Activated T-cell treated with anti-CD3 and anti-CD28 coated beads, Interleukin-2, amount 50 U/mL, for 72 hours (primary cell): ENCODE measurements around the gene HAUS5. TPM values are rescaled to one million over a fixed set of nuclear protein-coding genes. Genes with fewer than 3 reads are reported as not detected.

ENCODE experiments used
- ATAC-seq, 2 donors: fragments of 150-1000 bp; cut with Tn5 transposase; replicated peaks in 1 of 2; 2 replicates each; pipeline ENCODE4 v1.10.0; 2021; ENCODE audit warnings: moderate library complexity in 2 of 2, mild to moderate bottlenecking in 1 of 2
- DNase-seq, 2 donors: peaks; one replicate each; pipeline ENCODE4 v3.0.0; 2021 to 2022; ENCODE audit warnings: mixed read lengths in 1 of 2
- H3K27ac Mint-ChIP-seq: one replicate; pipeline ENCODE4 v1.8.0; 2022; ENCODE audit warnings: mild to moderate bottlenecking, moderate library complexity, mixed read lengths
- H3K27me3 Mint-ChIP-seq: one replicate; pipeline ENCODE4 v1.8.0; 2022; ENCODE audit warnings: low read depth, mixed read lengths
- H3K36me3 Mint-ChIP-seq, 2 donors: one replicate each; pipeline ENCODE4 v1.8.0; 2022; ENCODE audit warnings: mixed read lengths in 2 of 2, mild to moderate bottlenecking in 1 of 2; ENCODE audit not compliant: insufficient read depth in 2 of 2
- H3K4me1 Mint-ChIP-seq: one replicate; pipeline ENCODE4 v1.8.0; 2022; ENCODE audit warnings: low read depth, mixed read lengths
- H3K4me3 Mint-ChIP-seq, 2 donors: one replicate each; pipeline ENCODE4 v1.8.0; 2022; ENCODE audit warnings: mild to moderate bottlenecking in 2 of 2, mixed read lengths in 2 of 2, moderate library complexity in 2 of 2
- H3K9me3 Mint-ChIP-seq, 2 donors: one replicate each; pipeline ENCODE4 v1.8.0; 2022; ENCODE audit warnings: mixed read lengths in 2 of 2
- total RNA-seq, 2 donors: library from RNA; stranded (reverse); gene quantifications; one replicate each; pipeline ENCODE4 v1.2.3, GENCODE V29; 2022

HAUS5 gene
- 10 to 100 TPM; 39.2 to 55.3 TPM for total RNA-seq

DNA sequence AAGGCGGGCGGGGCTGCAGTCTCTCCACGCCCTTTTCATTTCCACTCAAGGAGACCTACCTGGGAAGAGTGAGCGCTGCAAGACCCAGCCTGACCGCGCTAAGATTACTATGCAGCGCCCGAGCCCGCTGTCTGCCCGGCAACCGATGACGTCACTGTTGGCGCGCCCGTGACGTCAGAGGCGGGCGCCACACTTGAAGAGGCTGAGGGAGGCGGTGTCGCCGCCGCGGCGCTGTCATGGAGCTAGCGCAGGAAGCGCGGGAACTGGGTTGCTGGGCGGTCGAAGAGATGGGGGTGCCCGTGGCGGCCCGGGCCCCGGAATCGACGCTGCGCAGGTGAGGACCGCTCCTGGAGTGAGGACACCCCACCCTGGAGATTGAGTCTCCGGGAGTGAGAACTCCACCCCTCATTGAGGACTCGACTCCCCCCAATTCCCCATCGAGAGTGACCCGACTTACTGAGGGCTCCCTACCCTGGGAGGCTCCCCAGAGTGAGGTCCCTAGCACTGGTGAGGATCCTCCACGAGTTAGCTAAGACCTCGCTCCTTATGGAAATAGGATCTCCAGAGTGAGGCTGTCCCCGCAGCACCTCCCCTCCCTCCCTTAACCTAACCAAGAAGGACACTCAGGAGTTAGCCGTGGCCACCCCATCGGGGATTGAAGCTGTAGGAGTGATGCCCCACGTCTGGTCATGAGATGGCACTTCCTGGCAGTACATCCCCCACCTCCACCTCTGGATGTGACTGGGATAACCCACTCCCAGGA, at the start of gene HAUS5:
TSS of gene HAUS5 (plus strand) at position 177 of the 763 bp plus-strand sequence. CDS start at position 237, 60 bp downstream.
- peaks cover 27% of the 10 kb centered on the region for H3K4me1 Mint-ChIP-seq
- H3K36me3 Mint-ChIP-seq, result peaks cover 9 to 18% of the 10 kb centered on the region in 2 donors
- no peaks in the 10 kb centered on the region for H3K27me3 Mint-ChIP-seq
- DNase-seq, result peak; percentile 95 to 98
- peak within 1 kb of the TSS; percentile 87 to 91 for H3K4me3 Mint-ChIP-seq
- peak within 1 kb of the TSS; percentile 92 for H3K27ac Mint-ChIP-seq
- H3K9me3 Mint-ChIP-seq, result peaks cover 7 to 8% of the 10 kb centered on the region in 2 donors
- ATAC-seq, result peak; percentile 97 to 98

- H3K4me3 Mint-ChIP-seq, result no peak overlapping the region
- ATAC-seq, result no peak
- H3K27me3 Mint-ChIP-seq, result peaks cover 57% of the 10 kb centered on the region
- no peak for DNase-seq
- H3K9me3 Mint-ChIP-seq, result no peaks in the 10 kb centered on the region
- no peak overlapping the region for H3K27ac Mint-ChIP-seq
- H3K4me1 Mint-ChIP-seq, result no peaks in the 10 kb centered on the region
- no peaks in the 10 kb centered on the region for H3K36me3 Mint-ChIP-seq
These were observed 49.8 kb upstream of the HAUS5 start for GRCh38 chr19:35562776-35563175.

DNA sequence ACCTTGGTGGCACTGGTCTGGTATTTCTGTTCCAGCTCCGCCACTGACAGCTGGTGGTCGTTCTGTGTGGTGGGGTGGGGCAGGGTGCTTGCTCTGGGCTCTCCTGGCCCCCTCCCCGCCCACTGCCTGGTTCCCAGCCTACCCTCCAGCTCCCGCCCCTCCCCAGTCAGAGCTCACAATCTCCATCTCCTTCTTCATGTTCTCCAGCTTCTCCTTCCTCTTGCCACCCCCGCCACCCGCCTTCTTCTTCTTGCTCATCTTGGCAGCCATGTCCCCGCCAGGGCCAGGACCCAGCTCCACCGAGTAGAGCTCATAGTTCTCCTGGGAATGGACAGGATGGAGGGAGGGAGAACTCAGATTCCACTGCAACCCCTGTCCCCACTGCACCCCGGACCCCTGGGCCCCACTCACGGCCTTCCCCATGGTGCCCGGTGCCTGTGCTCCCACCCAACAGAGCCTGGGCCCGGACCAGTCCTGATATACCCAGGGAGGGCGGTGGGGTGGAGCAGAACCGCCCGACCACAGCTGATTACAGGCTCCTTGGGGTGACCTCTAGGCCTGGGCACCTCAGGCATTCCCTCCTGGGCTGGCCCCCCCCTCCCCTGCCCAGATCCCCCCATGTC, 49.2 kb upstream of the HAUS5 start, which contains the start of gene ATP4A:
TSS of gene ATP4A (minus strand) at position 452 of the 623 bp plus-strand sequence. CDS start at position 423, 29 bp downstream.
- H3K4me1 Mint-ChIP-seq, result no peaks in the 10 kb centered on the region
- no peak within 1 kb of the TSS for H3K4me3 Mint-ChIP-seq
- no peaks in the 10 kb centered on the region for H3K36me3 Mint-ChIP-seq
- DNase-seq (no peak), ATAC-seq (no peak)
- H3K27me3 Mint-ChIP-seq, result peaks cover 56% of the 10 kb centered on the region
- H3K9me3 Mint-ChIP-seq, result no peaks in the 10 kb centered on the region
- H3K27ac Mint-ChIP-seq, result no peak within 1 kb of the TSS

GRCh38 chr19:35565016-35565856, 47.3 kb upstream of the HAUS5 start:
- Mint-ChIP-seq H3K27me3 (peaks cover 41% of the 10 kb centered on the region), H3K9me3 (no peaks in the 10 kb centered on the region), H3K27ac (no peak overlapping the region), H3K36me3 (no peaks in the 10 kb centered on the region), H3K4me1 (no peaks in the 10 kb centered on the region), H3K4me3 (no peak overlapping the region)
- DNase-seq (no peak), ATAC-seq (no peak)

DNA sequence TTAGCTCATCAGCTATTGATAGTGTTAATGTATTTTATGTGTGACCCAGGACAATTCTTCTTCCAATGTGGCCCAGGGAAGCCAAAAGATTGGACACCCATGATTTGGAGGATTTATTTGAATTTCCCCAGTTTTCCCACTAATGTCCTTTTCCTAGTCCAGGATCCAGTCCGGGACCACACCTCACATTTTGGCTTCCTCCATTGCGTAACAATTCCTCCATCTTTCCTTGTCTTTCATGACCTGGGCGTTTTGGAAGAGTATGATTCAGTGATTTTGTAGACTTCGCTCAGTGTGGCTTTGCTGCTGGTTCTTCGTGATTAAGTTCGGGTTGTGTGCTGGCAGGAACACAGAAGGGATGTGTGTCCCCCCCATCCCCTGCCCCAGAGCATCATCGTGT, 45.8 kb upstream of the HAUS5 start:
- Mint-ChIP-seq H3K9me3 (no peaks in the 10 kb centered on the region), H3K36me3 (no peaks in the 10 kb centered on the region), H3K4me1 (no peaks in the 10 kb centered on the region), H3K27ac (no peak overlapping the region), H3K4me3 (no peak overlapping the region), H3K27me3 (peaks cover 33% of the 10 kb centered on the region)
- DNase-seq, result no peak
- ATAC-seq, result no peak

GRCh38 chr19:35569281-35569781, 43.2 kb upstream of the HAUS5 start:
- H3K27me3 Mint-ChIP-seq, result peaks cover 16% of the 10 kb centered on the region
- no peaks in the 10 kb centered on the region for H3K36me3 Mint-ChIP-seq
- DNase-seq (no peak), ATAC-seq (no peak)
- no peaks in the 10 kb centered on the region for H3K4me1 Mint-ChIP-seq
- H3K9me3 Mint-ChIP-seq, result no peaks in the 10 kb centered on the region
- no peak overlapping the region for H3K27ac Mint-ChIP-seq
- no peak overlapping the region for H3K4me3 Mint-ChIP-seq

DNA sequence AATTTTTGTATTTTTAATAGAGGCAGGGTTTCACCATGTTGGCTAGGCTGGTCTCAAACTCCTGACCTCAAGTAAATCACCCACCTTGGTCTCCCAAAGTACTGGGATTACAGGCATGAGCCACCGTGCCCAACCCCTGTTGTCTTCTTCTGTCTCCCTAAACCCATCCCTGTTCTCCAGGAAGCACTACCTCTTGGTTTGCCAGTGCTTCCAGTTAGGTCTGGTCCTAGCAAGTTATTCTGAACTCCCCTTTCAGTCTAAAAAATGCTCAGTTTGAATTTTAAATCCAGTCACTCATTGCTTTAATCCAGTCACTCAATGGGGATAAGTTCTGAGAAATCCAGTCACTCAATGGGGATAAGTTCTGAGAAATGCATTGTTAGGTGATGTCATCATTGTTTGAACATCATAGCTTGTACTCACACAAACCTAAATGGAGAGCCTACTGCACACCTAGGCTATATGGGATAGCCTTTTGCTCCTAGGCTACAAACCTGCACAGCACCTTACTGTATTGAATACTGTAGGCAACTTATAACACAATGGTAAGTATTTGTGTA, 41.0 kb upstream of the HAUS5 start:
- Mint-ChIP-seq H3K9me3 (peaks cover 7 to 10% of the 10 kb centered on the region in 2 donors), H3K4me1 (no peaks in the 10 kb centered on the region), H3K27ac (no peak overlapping the region), H3K27me3 (peaks cover 15% of the 10 kb centered on the region), H3K36me3 (peaks cover under 1 to 9% of the 10 kb centered on the region in 2 donors), H3K4me3 (no peak overlapping the region)
- ATAC-seq, result peak in 1 of 2 donors; percentile 58
- no peak for DNase-seq

GRCh38 chr19:35577918-35578317, 34.6 kb upstream of the HAUS5 start:
- DNase-seq (no peak), ATAC-seq (no peak)
- Mint-ChIP-seq H3K9me3 (peaks cover 14 to 17% of the 10 kb centered on the region in 2 donors), H3K4me1 (no peaks in the 10 kb centered on the region), H3K27me3 (peaks cover 8% of the 10 kb centered on the region), H3K27ac (no peak overlapping the region), H3K4me3 (no peak overlapping the region), H3K36me3 (peaks cover 11 to 17% of the 10 kb centered on the region in 2 donors)

DNA sequence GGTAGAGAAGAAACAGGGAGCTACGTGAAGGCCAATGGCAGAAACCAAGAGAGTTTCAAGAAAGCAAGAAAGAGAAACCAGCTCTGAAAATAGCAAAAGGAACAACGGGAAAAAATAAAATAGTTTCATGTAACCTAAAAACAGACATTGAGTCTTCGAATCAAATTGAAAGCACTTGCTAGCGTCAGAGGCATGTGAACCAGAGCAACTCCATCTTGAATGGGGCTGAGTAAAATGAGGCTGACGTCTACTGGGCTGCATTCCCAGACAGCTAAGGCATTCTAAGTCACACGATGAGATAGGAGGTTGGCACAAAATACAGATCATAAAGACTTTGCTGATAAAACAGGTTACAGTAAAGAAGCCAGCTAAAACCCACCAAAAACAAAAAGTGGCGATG, 33.8 kb upstream of the HAUS5 start:
- Mint-ChIP-seq H3K4me3 (no peak overlapping the region), H3K9me3 (peaks cover 14 to 17% of the 10 kb centered on the region in 2 donors), H3K36me3 (peaks cover 11 to 17% of the 10 kb centered on the region in 2 donors), H3K27ac (no peak overlapping the region), H3K27me3 (peaks cover 13% of the 10 kb centered on the region), H3K4me1 (no peaks in the 10 kb centered on the region)
- ATAC-seq (no peak), DNase-seq (no peak)

GRCh38 chr19:35582760-35583159, 29.8 kb upstream of the HAUS5 start:
- H3K4me3 Mint-ChIP-seq, result no peak overlapping the region
- peaks cover 0 to 1% of the 10 kb centered on the region in 2 donors for H3K36me3 Mint-ChIP-seq
- ATAC-seq (no peak), DNase-seq (no peak)
- H3K27ac Mint-ChIP-seq, result no peak overlapping the region
- H3K9me3 Mint-ChIP-seq, result peaks cover 0 to 3% of the 10 kb centered on the region in 2 donors
- no peaks in the 10 kb centered on the region for H3K4me1 Mint-ChIP-seq
- peaks cover 33% of the 10 kb centered on the region for H3K27me3 Mint-ChIP-seq

- ATAC-seq (peak; percentile 21 to 44), DNase-seq (peak in 1 of 2 donors; percentile 18)
- Mint-ChIP-seq H3K4me3 (no peak within 1 kb of the TSS), H3K27ac (peak within 1 kb of the TSS; percentile 62), H3K36me3 (no peaks in the 10 kb centered on the region), H3K27me3 (peaks cover 33% of the 10 kb centered on the region), H3K4me1 (no peaks in the 10 kb centered on the region), H3K9me3 (peaks cover 0 to 3% of the 10 kb centered on the region in 2 donors)
These were observed 26.7 kb upstream of the HAUS5 start, which contains the start of gene PMIS2 for GRCh38 chr19:35585848-35586247. TSS of gene PMIS2 (plus strand) at chr19:35586173. CDS start at chr19:35586260, 87 bp downstream.

DNA sequence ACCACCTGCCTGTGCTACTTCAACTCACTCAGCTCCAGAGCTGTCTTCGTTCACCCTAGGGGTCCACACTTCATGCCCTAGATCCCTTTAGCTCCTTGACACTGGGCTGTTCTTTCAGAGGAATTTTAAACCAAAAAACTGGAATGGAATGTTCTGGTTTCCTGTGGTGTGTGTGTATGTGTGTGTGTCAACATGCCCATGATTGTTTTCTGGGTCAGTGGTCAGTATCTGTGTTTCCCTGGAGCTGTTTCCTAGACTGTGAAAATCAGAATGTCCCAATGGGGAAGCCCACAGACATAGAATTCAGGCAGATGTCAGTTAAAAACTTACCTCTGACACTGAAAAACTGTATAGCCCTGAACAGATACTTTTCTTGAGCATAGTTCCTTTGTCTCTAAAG, 25.2 kb upstream of the HAUS5 start:
- Mint-ChIP-seq H3K27ac (no peak overlapping the region), H3K36me3 (no peaks in the 10 kb centered on the region), H3K4me3 (no peak overlapping the region), H3K27me3 (peaks cover 33% of the 10 kb centered on the region), H3K9me3 (peaks cover 0 to 3% of the 10 kb centered on the region in 2 donors), H3K4me1 (no peaks in the 10 kb centered on the region)
- DNase-seq, result no peak
- no peak for ATAC-seq
